Stimulated activated CD4-positive, alpha-beta T cell treated with anti-CD3 and anti-CD28 coated beads, Interleukin-15, amount 100 ng/mL, for 1 hour (primary cell): ENCODE results near the gene ZNF428.
A peak's percentile ranks its signal among the peaks of the same experiment; 100 is the strongest.

Source experiments
- DNase-seq, 2 donors: peaks; one replicate each; pipeline ENCODE4 v3.0.0-alpha.2; 2020; ENCODE audit warnings: low read depth in 1 of 2, low spot score in 1 of 2

The ZNF428 gene

DNA sequence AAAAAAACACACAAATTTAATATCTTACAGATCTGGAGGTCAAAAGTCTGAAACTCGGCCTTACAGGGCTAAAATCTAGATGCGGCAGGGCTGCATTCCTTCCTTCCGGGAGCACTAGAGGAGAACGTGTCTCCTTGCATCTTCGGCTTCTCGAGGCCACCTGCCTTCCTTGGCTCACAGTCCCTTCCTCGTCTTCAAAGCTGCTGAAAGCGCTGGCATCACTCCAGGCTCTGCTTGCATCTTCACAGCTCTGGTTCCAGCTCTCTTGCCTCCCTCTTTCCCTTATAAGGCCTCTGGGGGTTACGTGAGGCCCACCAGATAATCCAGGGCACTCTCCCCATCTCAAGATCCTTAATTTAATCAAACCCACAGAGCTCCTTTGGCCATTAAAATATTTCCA lies 54.6 kb downstream of the ZNF428 start:
- no peak for DNase-seq

DNA sequence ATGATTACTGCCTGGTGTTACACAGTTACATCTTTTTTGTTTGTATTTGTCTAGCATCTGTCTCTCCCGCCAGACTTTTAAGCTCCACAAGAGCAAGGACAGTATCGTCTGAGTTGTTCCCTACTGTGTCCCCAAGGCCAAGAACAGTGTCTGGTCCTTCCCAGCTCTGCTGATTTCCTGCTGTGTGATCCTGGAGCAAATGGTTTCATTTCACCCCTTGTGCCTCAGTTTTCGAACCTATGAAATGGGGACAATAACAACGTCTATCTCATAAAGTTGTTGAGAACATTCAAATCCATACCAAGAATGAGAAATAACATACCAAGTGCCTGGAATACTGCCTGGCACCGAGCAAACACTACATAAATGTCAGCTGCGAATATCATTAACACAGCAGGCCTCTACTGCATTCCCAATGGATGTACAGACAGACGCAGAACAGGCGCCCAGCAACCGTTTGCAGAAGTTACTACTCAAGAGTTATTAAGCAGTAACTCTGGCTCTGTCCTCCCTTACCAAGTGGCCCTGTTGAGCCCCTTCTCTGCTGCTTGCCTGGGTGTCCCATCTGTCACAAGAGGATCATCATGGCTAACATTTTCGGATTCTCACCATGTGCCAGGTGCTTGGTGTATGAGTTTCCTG lies 55.5 kb downstream of the ZNF428 start:
- no peak for DNase-seq

DNA sequence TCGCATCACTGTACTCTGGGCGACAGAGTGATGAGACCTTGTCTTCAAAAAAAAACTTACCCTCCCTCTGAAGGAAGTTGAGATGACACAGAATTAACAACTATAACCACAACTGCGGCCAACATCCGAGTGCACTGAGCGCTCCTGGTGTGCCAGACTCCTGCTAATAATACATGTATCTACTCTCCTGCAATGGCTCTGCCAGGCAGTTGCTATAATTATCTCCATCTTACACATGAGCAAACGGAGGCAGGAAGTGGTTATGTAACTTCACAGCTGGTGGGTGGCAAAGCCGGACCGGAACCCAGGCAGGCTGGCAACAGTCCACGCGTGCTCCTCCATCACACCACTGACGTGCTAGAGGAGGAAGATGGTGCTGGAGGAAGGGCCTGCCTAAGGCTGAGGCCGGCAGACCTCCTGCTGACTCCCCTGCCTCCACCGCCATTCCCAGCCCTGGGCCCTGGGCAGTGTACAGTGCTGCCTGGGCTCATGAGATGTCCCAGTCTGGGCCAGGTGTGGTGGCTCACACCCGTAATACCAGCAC lies 56.7 kb downstream of the ZNF428 start:
- DNase-seq = peak; percentile 24 to 56

DNA sequence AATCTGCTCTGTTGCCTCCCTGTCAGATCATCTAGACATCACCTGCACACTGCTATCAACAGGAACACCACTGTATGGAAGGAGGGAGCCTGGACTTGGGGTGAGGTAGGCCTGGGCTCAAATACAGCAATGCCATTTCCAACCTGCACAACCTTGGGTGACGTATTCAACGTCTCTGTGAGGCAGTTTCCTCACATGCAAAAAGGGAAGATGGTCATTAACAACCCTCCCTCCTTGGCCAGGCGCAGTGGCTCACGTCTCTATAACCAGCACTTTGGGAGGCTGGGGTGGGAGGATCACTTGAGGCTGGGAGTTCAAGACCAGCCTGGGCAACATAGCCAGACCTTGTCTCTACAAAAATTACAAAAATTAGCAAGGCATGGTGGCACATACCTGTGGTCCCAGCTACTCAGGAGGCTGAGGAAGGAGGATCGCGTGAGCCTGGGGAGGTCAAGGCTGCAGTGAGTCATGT lies 57.2 kb downstream of the ZNF428 start:
- no peak for DNase-seq

DNA sequence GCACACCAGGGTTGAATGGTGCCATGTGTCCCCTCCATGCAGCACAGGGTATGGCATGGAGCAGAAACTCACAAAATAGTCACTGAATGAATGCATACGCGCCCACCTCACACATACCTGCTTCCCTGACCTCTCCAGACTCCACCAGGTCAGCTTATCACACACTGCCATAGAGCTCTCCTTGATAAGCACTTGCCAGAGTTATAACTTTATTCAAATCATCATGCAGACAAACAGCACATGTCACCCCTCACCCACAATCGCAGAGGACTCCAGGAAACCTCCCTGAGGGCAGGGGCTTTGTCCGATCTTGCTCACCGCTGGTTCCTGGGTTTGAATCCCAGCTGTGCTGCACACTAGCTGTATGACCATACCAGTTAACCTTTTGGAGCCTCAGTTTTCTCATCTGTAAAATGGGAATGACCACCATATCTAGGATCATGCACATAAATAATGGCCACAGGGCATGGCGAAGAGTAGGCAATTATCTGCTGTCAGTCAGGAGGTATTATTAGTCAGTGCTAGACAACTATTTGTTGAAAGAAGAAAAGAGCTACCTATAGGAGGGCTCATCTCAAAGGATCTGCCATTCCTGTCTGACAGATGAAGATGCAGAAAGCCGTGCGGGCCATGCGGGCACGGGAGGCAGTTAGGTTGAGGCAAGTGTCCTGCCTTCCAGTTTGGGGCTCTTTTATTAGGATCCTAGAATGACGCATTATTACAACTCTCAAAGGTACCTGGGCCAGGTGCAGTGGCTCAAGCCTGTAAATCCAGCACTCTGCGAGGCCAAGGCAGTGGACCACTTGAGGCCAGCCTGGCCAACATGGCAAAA lies 58.1 kb downstream of the ZNF428 start:
- no peak for DNase-seq

DNA sequence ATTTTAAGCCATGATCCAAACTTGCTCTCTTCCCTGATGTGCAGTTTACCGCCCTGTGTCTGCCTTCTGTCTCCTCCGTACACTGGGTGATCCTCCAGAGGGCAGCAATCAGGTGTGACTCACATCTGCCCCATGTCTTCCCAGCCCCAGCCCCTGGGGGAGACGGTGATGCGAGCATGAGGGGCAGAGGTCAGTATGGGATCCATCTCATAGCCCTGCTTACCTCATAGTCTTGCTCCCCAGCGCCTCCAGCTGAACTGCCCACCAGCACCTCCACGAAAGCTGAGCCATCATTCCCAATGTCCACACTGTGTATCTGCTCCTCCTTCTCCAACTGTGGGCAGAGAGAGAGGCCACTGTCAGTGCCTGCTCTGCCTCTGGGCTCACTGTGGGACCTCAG lies 58.7 kb downstream of the ZNF428 start:
- no peak for DNase-seq
